DOHH2 (cell line): ENCODE measurements around the gene RPS6KB2.
A peak's percentile ranks its signal among the peaks of the same experiment; 100 is the strongest.

Experiments
- H3F3A ChIP-seq: fragments of 200-600 bp; sonication (generic), shearing (Covaris generic); 2 replicates; pipeline ENCODE4 v1.6.0; 2016; ENCODE audit warnings: antibody characterized with exemption, mild to moderate bottlenecking; ENCODE audit not compliant: control insufficient read depth, insufficient read depth
- H3K27ac ChIP-seq: fragments of 200-600 bp; sonication (generic); 2 replicates; pipeline ENCODE4 v1.5.1; 2014; ENCODE audit warnings: low read depth, mild to moderate bottlenecking, low read length, moderate library complexity
- H3K27me3 ChIP-seq: fragments of 200-600 bp; sonication (generic); 2 replicates; pipeline ENCODE4 v1.6.1; 2014; ENCODE audit warnings: mild to moderate bottlenecking, low read length, mixed read lengths; ENCODE audit not compliant: control insufficient read depth
- H3K36me3 ChIP-seq: fragments of 200-600 bp; sonication (generic); 2 replicates; pipeline ENCODE4 v1.6.1; 2014; ENCODE audit warnings: mild to moderate bottlenecking, low read length, moderate library complexity, mixed read lengths; ENCODE audit not compliant: control insufficient read depth
- H3K4me1 ChIP-seq: fragments of 200-600 bp; sonication (generic); 2 replicates; pipeline ENCODE4 v1.6.1; 2014; ENCODE audit warnings: mild to moderate bottlenecking, low read length, mixed read lengths; ENCODE audit not compliant: control insufficient read depth
- H3K4me2 ChIP-seq: fragments of 200-600 bp; sonication (generic); 2 replicates; pipeline ENCODE4 v1.6.0; 2014; ENCODE audit warnings: mild to moderate bottlenecking, low read length, moderate library complexity
- H3K4me3 ChIP-seq: fragments of 200-600 bp; sonication (generic); 2 replicates; pipeline ENCODE4 v1.5.1; 2014; ENCODE audit warnings: mild to moderate bottlenecking, low read length, mixed read lengths
- H3K79me2 ChIP-seq: fragments of 200-600 bp; sonication (generic); 2 replicates; pipeline ENCODE4 v1.6.1; 2014; ENCODE audit warnings: mild to moderate bottlenecking, low read length, mixed read lengths; ENCODE audit not compliant: control insufficient read depth
- H3K9me2 ChIP-seq: fragments of 200-600 bp; sonication (generic); replicated peaks from 2 replicates; pipeline ENCODE4 v1.6.1; 2014; ENCODE audit warnings: mild to moderate bottlenecking, low read length, mixed read lengths; ENCODE audit not compliant: control insufficient read depth
- H3K9me3 ChIP-seq: fragments of 200-600 bp; sonication (generic); 2 replicates; pipeline ENCODE4 v1.6.1; 2014; ENCODE audit warnings: antibody characterized with exemption, low read length, mixed read lengths; ENCODE audit not compliant: control insufficient read depth, insufficient read depth
- H4K20me1 ChIP-seq: fragments of 200-600 bp; sonication (generic); 2 replicates; pipeline ENCODE4 v1.6.0; 2014; ENCODE audit warnings: low read depth, mild to moderate bottlenecking, antibody characterized with exemption, low read length, moderate library complexity; ENCODE audit not compliant: control insufficient read depth, insufficient read depth
- EZH2phosphoT487 ChIP-seq: fragments of 200-600 bp; sonication (generic); IDR thresholded peaks from 2 replicates; pipeline ENCODE4 v1.6.1; 2017; ENCODE audit warnings: borderline replicate concordance, mild to moderate bottlenecking, antibody characterized with exemption, low read length, moderate library complexity, mixed read lengths
- TF ChIP-seq, protein P1 (sequence below): fragments of 200-600 bp; sonication (generic); IDR thresholded peaks from one replicate; pipeline ENCODE4 v1.5.1; 2014; ENCODE audit warnings: antibody characterized with exemption, mild to moderate bottlenecking, low read depth, low read length; ENCODE audit not compliant: poor library complexity, severe bottlenecking

The RPS6KB2 gene

DNA sequence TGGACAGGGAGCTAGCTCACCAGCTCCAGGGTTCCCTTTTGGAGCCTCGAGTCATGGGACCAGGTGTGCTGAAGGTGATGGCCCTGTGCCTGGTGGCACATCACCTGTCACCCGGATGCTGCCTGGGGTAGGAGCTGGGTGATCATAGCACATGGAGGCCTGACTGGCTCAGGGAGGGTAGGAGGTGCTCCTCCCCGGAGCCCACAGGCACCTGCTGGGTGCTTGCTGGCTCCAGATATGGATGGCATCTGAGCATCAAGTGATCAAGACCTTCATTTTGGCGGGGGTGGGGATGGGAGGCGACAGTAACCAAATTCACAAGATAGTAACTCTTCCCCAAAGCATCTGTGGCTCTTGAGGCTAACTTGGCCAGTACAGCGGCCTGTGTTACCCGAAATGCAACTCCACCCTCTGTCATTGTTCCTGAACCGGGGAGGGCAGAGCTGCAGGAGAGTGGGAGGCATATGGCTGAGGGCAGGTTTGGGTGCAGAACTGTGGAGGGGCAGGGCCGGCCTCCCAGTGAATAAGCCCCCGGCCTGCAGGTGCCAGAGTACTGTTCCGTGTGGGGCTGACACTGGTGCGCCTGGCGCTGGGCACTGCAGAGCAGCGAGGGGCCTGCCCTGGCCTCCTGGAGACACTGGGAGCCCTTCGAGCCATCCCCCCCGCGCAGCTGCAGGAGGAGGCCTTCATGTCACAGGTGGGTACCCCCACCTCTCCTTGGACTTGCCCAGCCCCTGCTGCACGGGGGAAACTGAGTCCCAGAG lies 19.7 kb upstream of the RPS6KB2 start:
- Histone ChIP-seq H4K20me1 (no peaks in the 10 kb centered on the region), H3K36me3 (peaks cover 59% of the 10 kb centered on the region), H3K27ac (peak overlapping the region; percentile 96), H3K9me2 (no peaks in the 10 kb centered on the region), H3K4me1 (peaks cover 91% of the 10 kb centered on the region), H3F3A (peaks cover 23% of the 10 kb centered on the region), H3K9me3 (no peaks in the 10 kb centered on the region), H3K27me3 (no peaks in the 10 kb centered on the region), H3K4me2 (peak overlapping the region; percentile 80), H3K79me2 (peaks cover 37% of the 10 kb centered on the region), H3K4me3 (peak overlapping the region; percentile 93)
- TF ChIP-seq EZH2phosphoT487, result no peak

DNA sequence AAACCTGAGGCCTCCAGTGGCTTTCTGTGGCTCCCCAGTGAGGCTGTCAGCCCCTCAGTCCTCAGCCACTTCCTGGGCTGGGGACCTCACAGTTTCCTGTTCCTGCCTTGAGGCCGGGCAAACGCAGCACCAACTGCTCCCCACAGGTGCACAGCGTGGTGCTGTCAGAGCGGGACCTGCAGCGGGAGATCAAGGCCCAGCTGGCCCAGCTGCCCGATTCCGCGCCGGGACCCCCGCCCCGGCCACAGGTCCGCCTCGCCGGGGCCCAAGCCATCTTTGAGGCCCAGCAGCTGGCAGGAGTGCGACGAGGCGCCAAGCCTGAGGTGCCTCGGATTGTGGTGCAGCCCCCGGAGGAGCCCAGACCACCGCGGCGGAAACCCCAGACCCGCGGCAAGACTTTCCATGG lies 19.0 kb upstream of the RPS6KB2 start:
- H3K27ac ChIP-seq, result peak overlapping the region; percentile 96

DNA sequence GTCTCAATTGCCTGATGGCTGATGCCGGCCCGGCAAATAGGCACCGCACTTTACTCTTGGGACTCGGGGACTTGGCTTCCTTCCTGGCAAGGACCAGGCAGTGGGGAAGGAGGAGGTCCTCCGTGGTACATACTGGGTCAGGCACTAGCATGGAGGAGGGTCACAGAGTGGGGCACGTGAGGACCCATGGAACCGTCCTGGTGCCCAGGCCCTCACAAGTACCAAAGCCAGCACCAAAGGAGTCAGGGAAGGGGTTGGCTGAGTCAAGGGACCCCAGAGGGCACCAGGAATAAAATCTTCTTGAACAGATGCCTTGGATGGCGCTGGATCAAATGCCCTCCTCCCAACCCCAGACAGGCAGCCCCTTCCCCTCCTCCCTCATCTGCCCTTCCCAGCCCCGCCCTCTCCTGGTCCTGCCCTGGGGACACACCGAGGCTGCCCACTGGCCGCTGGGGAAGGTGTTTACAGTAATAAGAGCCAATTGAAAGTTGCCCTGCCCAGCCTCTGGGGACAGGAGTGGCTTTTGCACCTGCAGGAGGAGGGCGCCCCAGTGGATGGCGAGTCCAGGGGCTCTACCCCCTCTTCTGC lies 18.4 kb upstream of the RPS6KB2 start:
- Histone ChIP-seq H3K36me3 (peaks cover 49% of the 10 kb centered on the region), H3K27me3 (peaks cover 1% of the 10 kb centered on the region), H3K27ac (peak overlapping the region; percentile 96), H3K79me2 (peaks cover 25% of the 10 kb centered on the region), H3K4me1 (peaks cover 86% of the 10 kb centered on the region), H4K20me1 (no peaks in the 10 kb centered on the region), H3K4me2 (peak overlapping the region; percentile 80), H3F3A (peaks cover 23% of the 10 kb centered on the region), H3K9me2 (no peaks in the 10 kb centered on the region), H3K4me3 (peak overlapping the region; percentile 93), H3K9me3 (no peaks in the 10 kb centered on the region)
- TF ChIP-seq EZH2phosphoT487, result no peak
- TF ChIP-seq, protein P1, sequence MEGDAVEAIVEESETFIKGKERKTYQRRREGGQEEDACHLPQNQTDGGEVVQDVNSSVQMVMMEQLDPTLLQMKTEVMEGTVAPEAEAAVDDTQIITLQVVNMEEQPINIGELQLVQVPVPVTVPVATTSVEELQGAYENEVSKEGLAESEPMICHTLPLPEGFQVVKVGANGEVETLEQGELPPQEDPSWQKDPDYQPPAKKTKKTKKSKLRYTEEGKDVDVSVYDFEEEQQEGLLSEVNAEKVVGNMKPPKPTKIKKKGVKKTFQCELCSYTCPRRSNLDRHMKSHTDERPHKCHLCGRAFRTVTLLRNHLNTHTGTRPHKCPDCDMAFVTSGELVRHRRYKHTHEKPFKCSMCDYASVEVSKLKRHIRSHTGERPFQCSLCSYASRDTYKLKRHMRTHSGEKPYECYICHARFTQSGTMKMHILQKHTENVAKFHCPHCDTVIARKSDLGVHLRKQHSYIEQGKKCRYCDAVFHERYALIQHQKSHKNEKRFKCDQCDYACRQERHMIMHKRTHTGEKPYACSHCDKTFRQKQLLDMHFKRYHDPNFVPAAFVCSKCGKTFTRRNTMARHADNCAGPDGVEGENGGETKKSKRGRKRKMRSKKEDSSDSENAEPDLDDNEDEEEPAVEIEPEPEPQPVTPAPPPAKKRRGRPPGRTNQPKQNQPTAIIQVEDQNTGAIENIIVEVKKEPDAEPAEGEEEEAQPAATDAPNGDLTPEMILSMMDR, result no peak

More for the DNA sequence above, 19.0 kb upstream of the RPS6KB2 start:
- TF ChIP-seq, protein P1, result no peak
- H3K9me2 ChIP-seq, result no peaks in the 10 kb centered on the region
- peak overlapping the region; percentile 93 for H3K4me3 ChIP-seq
- no peaks in the 10 kb centered on the region for H3K9me3 ChIP-seq
- H3K4me1 ChIP-seq, result peaks cover 91% of the 10 kb centered on the region
- H3K4me2 ChIP-seq, result peak overlapping the region; percentile 80
- H3K79me2 ChIP-seq, result peaks cover 32% of the 10 kb centered on the region
- H3K27me3 ChIP-seq, result no peaks in the 10 kb centered on the region
- H4K20me1 ChIP-seq, result no peaks in the 10 kb centered on the region
- peaks cover 23% of the 10 kb centered on the region for H3F3A ChIP-seq
- H3K36me3 ChIP-seq, result peaks cover 55% of the 10 kb centered on the region

DNA sequence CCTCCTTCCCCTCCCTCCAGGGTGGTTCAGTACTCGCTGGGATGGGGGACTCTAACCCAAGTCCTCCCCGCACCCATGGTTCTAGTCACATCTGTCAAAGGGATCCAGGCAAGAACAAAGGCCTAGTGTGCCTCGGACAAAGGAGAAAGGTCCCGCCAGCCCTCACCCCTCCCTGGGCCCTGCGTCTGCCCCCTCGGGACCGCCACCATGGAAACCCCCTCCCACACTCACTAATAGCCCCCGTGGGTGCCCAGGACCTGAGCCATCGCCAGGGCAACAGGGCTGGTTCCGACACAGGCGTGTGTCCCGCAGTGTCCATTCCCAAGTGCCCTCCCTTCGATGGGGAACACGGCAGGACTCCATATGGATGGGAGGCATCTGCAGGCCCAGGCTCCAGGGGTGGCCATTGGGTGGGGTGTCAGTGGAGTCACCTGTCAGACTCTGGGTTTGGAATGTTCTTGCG lies 17.9 kb upstream of the RPS6KB2 start:
- Histone ChIP-seq H3K9me2 (no peaks in the 10 kb centered on the region), H3F3A (peaks cover 23% of the 10 kb centered on the region), H3K36me3 (peaks cover 43% of the 10 kb centered on the region), H3K9me3 (no peaks in the 10 kb centered on the region), H3K4me1 (peaks cover 85% of the 10 kb centered on the region), H4K20me1 (no peaks in the 10 kb centered on the region), H3K4me2 (peak overlapping the region; percentile 80), H3K27ac (0 out of 2 replicates have a peak overlapping the region, but pooled peaks have one; percentile 96), H3K79me2 (peaks cover 20% of the 10 kb centered on the region), H3K4me3 (no peak overlapping the region), H3K27me3 (peaks cover 6% of the 10 kb centered on the region)
- TF ChIP-seq, protein P1, result no peak
- no peak for TF ChIP-seq EZH2phosphoT487
